Measurements from ENCODE around the gene NCOA3.

The NCOA3 gene

DNA sequence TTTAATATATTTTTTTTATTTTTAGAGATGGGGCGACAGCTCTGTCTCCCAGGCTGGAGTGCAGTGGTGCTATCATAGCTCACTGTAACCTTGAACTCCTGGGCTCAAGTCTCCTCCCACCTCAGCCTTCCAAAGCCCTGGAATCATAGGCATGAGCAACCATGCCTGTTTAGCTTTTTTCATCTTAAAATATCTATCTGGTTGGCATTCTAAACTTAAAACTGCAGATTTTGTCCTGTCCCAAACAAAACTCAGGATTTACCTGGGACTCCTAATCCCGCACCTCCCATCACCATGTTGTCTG lies 158.9 kb downstream of the NCOA3 start:
- H3K36me3 ChIP-seq (ENCODE audit: control insufficient read depth, low read length), result peaks cover 83% of the 10 kb centered on the region
- peaks cover 74% of the 10 kb centered on the region for H3F3A ChIP-seq (ENCODE audit: control insufficient read depth, insufficient read depth)

DNA sequence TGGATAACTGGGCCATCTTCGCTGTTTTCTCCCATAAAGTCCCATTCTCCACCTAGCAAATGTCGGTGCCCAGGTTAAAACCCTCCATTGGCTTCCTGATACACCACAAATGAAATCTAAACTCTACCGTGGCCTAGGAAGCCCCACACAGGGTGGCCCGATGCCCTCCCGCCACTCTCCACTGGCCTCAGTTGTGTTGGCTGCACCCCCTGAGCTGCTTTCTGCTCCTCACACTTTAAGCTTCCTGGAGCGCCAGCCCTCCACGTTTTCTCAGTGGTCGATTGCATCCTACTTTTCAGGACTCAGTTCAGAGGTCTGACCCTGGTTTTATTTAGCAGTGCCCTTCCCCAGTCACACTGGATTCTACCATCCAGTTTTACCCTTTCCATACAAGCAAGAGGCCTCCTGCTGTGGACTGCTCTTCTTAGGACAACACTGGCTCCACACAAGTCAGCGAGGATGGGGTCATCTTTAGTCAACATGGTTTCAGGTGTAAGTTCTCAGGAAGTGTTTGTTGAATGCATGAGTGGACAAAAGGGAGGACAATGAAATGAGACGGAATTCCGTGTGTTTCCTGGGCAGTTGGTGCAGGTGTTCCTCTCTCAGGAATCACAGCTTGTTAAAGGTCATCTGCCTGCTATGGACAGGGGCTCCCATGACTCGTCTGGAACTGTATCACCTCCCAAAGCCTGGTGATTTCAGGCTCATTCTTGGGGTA lies 159.5 kb downstream of the NCOA3 start:
- Histone ChIP-seq H3K4me2 (ENCODE audit: low read length) (no peak overlapping the region), H3K9me3 (ENCODE audit: control insufficient read depth, insufficient read depth, low read length) (no peaks in the 10 kb centered on the region), H3K79me2 (ENCODE audit: control insufficient read depth, low read length) (no peaks in the 10 kb centered on the region), H3K27me3 (ENCODE audit: control insufficient read depth, low read length) (no peaks in the 10 kb centered on the region), H3K36me3 (ENCODE audit: control insufficient read depth, low read length) (peaks cover 82% of the 10 kb centered on the region), H3F3A (ENCODE audit: control insufficient read depth, insufficient read depth) (peaks cover 69% of the 10 kb centered on the region), H4K20me1 (ENCODE audit: control insufficient read depth, insufficient read depth, low read depth, low read length) (peaks cover 14% of the 10 kb centered on the region), H3K4me1 (ENCODE audit: control insufficient read depth, low read length) (no peaks in the 10 kb centered on the region), H3K9me2 (replicated peaks; ENCODE audit: control insufficient read depth, low read length) (no peaks in the 10 kb centered on the region), H3K4me3 (ENCODE audit: low read length) (no peak overlapping the region), H3K27ac (ENCODE audit: low read depth, low read length) (no peak overlapping the region)
- no peak for TF ChIP-seq EZH2phosphoT487 (IDR thresholded peaks at IDR 0.05; ENCODE audit: borderline replicate concordance, low read length)
- TF ChIP-seq, protein P1, sequence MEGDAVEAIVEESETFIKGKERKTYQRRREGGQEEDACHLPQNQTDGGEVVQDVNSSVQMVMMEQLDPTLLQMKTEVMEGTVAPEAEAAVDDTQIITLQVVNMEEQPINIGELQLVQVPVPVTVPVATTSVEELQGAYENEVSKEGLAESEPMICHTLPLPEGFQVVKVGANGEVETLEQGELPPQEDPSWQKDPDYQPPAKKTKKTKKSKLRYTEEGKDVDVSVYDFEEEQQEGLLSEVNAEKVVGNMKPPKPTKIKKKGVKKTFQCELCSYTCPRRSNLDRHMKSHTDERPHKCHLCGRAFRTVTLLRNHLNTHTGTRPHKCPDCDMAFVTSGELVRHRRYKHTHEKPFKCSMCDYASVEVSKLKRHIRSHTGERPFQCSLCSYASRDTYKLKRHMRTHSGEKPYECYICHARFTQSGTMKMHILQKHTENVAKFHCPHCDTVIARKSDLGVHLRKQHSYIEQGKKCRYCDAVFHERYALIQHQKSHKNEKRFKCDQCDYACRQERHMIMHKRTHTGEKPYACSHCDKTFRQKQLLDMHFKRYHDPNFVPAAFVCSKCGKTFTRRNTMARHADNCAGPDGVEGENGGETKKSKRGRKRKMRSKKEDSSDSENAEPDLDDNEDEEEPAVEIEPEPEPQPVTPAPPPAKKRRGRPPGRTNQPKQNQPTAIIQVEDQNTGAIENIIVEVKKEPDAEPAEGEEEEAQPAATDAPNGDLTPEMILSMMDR (IDR thresholded peaks at IDR 0.05; ENCODE audit: low read depth, low read length, poor library complexity, severe bottlenecking), result no peak

More for the DNA sequence above, 158.9 kb downstream of the NCOA3 start:
- Histone ChIP-seq H3K79me2 (ENCODE audit: control insufficient read depth, low read length) (no peaks in the 10 kb centered on the region), H3K4me1 (ENCODE audit: control insufficient read depth, low read length) (no peaks in the 10 kb centered on the region), H3K27ac (ENCODE audit: low read depth, low read length) (no peak overlapping the region), H3K9me2 (replicated peaks; ENCODE audit: control insufficient read depth, low read length) (no peaks in the 10 kb centered on the region), H3K9me3 (ENCODE audit: control insufficient read depth, insufficient read depth, low read length) (no peaks in the 10 kb centered on the region), H4K20me1 (ENCODE audit: control insufficient read depth, insufficient read depth, low read depth, low read length) (peaks cover 14% of the 10 kb centered on the region), H3K4me2 (ENCODE audit: low read length) (no peak overlapping the region), H3K4me3 (ENCODE audit: low read length) (no peak overlapping the region), H3K27me3 (ENCODE audit: control insufficient read depth, low read length) (no peaks in the 10 kb centered on the region)
- no peak for TF ChIP-seq EZH2phosphoT487 (IDR thresholded peaks at IDR 0.05; ENCODE audit: borderline replicate concordance, low read length)
- TF ChIP-seq, protein P1 (IDR thresholded peaks at IDR 0.05; ENCODE audit: low read depth, low read length, poor library complexity, severe bottlenecking), result no peak

DNA sequence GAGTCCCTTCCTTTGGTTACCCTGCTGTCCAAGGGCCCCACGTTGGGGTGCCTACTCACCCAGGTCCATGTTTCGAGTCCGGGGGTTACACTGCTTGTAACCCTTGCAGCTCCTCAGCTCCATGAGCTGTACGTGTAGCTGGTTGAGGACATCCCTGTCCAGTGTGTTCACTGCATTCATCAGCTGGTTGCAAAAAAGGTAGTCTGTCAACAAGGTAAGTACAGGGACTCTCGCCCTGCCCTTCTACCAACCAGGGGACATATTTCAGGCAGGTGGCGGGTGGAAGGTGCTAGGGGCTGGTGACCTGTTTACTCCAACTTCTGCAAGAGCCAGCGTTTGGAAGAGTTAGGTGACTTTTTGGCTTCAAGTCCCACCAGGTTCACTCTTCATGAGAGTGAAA lies 160.0 kb downstream of the NCOA3 start:
- H3K27ac ChIP-seq (ENCODE audit: low read depth, low read length), result no peak overlapping the region
- H3K4me1 ChIP-seq (ENCODE audit: control insufficient read depth, low read length), result no peaks in the 10 kb centered on the region
- H4K20me1 ChIP-seq (ENCODE audit: control insufficient read depth, insufficient read depth, low read depth, low read length), result peaks cover 14% of the 10 kb centered on the region
- TF ChIP-seq, protein P1 (IDR thresholded peaks at IDR 0.05; ENCODE audit: low read depth, low read length, poor library complexity, severe bottlenecking), result no peak
- TF ChIP-seq EZH2phosphoT487 (IDR thresholded peaks at IDR 0.05; ENCODE audit: borderline replicate concordance, low read length), result no peak
- H3K27me3 ChIP-seq (ENCODE audit: control insufficient read depth, low read length), result no peaks in the 10 kb centered on the region
- H3K36me3 ChIP-seq (ENCODE audit: control insufficient read depth, low read length), result peaks cover 76% of the 10 kb centered on the region
- H3K79me2 ChIP-seq (ENCODE audit: control insufficient read depth, low read length), result no peaks in the 10 kb centered on the region
- no peak overlapping the region for H3K4me3 ChIP-seq (ENCODE audit: low read length)
- H3F3A ChIP-seq (ENCODE audit: control insufficient read depth, insufficient read depth), result peaks cover 63% of the 10 kb centered on the region
- no peaks in the 10 kb centered on the region for H3K9me2 ChIP-seq (replicated peaks; ENCODE audit: control insufficient read depth, low read length)
- H3K9me3 ChIP-seq (ENCODE audit: control insufficient read depth, insufficient read depth, low read length), result no peaks in the 10 kb centered on the region
- H3K4me2 ChIP-seq (ENCODE audit: low read length), result no peak overlapping the region
